Measurements from ENCODE around the gene DHX34. TPM values are rescaled to one million over a fixed set of nuclear protein-coding genes. Genes with fewer than 3 reads are reported as not detected.

The DHX34 gene
- total and polyA plus RNA-seq, 9 of the 15 experiments (the other 6 are each of a cell fraction or from before 2014, with no cell fraction given): 0.36 to 42.0 (median 15.0) TPM

- peak; percentile 79 for TF ChIP-seq RAD51 (IDR thresholded peaks at IDR 0.05; ENCODE audit: borderline replicate concordance, low read depth)
- TF ChIP-seq HCFC1 (IDR thresholded peaks at IDR 0.05; ENCODE audit: low read depth, low read length): no peak
- TF ChIP-seq GABPB1 (CRISPR knock-in tag; IDR thresholded peaks at IDR 0.05): 0 out of 2 replicates have a peak, but pooled peaks have one; percentile 18
- TF ChIP-seq HOMEZ (CRISPR knock-in tag; IDR thresholded peaks at IDR 0.05): no peak
- TF ChIP-seq ZNF445 (CRISPR knock-in tag; IDR thresholded peaks at IDR 0.05; ENCODE audit: low read depth): no peak
- no peak for TF ChIP-seq E2F5 (CRISPR knock-in tag; IDR thresholded peaks at IDR 0.05)
- TF ChIP-seq MYBL2 (IDR thresholded peaks at IDR 0.05; ENCODE audit: low read depth): no peak
- no peak for TF ChIP-seq MYBL2 (CRISPR knock-in tag; IDR thresholded peaks at IDR 0.05; ENCODE audit: borderline replicate concordance)
- TF ChIP-seq L3MBTL2 (IDR thresholded peaks at IDR 0.05): peak; percentile 94
- TF ChIP-seq MAFG (tag; conservative IDR thresholded peaks at IDR 0.05): peak; percentile 27; the same call in 1 of the 2 replicates
- TF ChIP-seq ZNF79 (CRISPR knock-in tag; IDR thresholded peaks at IDR 0.05; ENCODE audit: low read depth): no peak
- TF ChIP-seq ZBTB7A (IDR thresholded peaks at IDR 0.05; ENCODE audit: borderline replicate concordance, control insufficient read depth, low read depth, low read length): no peak
- TF ChIP-seq THRA (IDR thresholded peaks at IDR 0.05): no peak
- TF ChIP-seq TOE1 (IDR thresholded peaks at IDR 0.05; ENCODE audit: borderline replicate concordance): no peak; the same call in 1 of the 2 replicates
- TF ChIP-seq TOE1 (CRISPR knock-in tag; IDR thresholded peaks at IDR 0.05; ENCODE audit: borderline replicate concordance, low read depth): no peak
- TF ChIP-seq ZFP91 (CRISPR knock-in tag; IDR thresholded peaks at IDR 0.05): no peak
- TF ChIP-seq FOXK2 (conservative IDR thresholded peaks at IDR 0.05 in 1 of 2, IDR thresholded peaks at IDR 0.05 in 1 of 2; ENCODE audit: low read depth in 2 of 2): no peak
- no peak for TF ChIP-seq KHSRP (IDR thresholded peaks at IDR 0.05)
- TF ChIP-seq CHAMP1 (IDR thresholded peaks at IDR 0.05): no peak
- TF ChIP-seq SAFB (IDR thresholded peaks at IDR 0.05; ENCODE audit: borderline replicate concordance, low read depth, low read length): no peak
- no peak for TF ChIP-seq CEBPG (CRISPR knock-in tag; IDR thresholded peaks at IDR 0.05)
- no peak for TF ChIP-seq CEBPG (tag; conservative IDR thresholded peaks at IDR 0.05 in 1 of 2, IDR thresholded peaks at IDR 0.05 in 1 of 2)
Observed at GRCh38 chr19:47324502-47324901, 24.6 kb upstream of the DHX34 start (continued).
